ENCODE results near the gene MADCAM1. TPM values are rescaled to one million over a fixed set of nuclear protein-coding genes. Genes with fewer than 3 reads are reported as not detected.

The MADCAM1 gene
- total RNA-seq, 1 donor from 2014 or later = not detected

GRCh38 chr19:517721-518597 lies 21.7 kb downstream of the MADCAM1 start:
- Histone ChIP-seq H4K20me1 (ENCODE audit: low read depth) (no peaks in the 10 kb centered on the region), H3K36me3 (no peaks in the 10 kb centered on the region), H3K9ac (no peak overlapping the region), H3F3A (ENCODE audit: low read depth) (peaks cover 24% of the 10 kb centered on the region), H3K4me3 (no peak overlapping the region), H3K27me3 (peaks cover 11% of the 10 kb centered on the region), H2AFZ (replicated peaks) (no peak overlapping the region), H3K27ac (no peak overlapping the region), H3K9me3 (ENCODE audit: low read depth) (no peaks in the 10 kb centered on the region), H3K79me2 (ENCODE audit: low read depth) (no peaks in the 10 kb centered on the region), H3K4me1 (peaks cover 3% of the 10 kb centered on the region), H3K4me2 (no peak overlapping the region)
- Mint-ChIP-seq H3K4me1 (peaks cover 25% of the 10 kb centered on the region), H3K36me3 (peaks cover 12% of the 10 kb centered on the region), H3K27ac (no peak overlapping the region), H3K4me3 (peak overlapping the region; percentile 21), H3K27me3 (ENCODE audit: insufficient read depth, low read depth) (peaks cover 12% of the 10 kb centered on the region), H3K9me3 (no peaks in the 10 kb centered on the region)
- peak; percentile 68 for DNase-seq (ENCODE audit: low spot score)
- TF ChIP-seq EZH2 (IDR thresholded peaks at IDR 0.05) (no peak), EZH2phosphoT487 (IDR thresholded peaks at IDR 0.05) (no peak), CTCF (IDR thresholded peaks at IDR 0.05) (no peak)

GRCh38 chr19:518598-519231 lies 22.4 kb downstream of the MADCAM1 start:
- H3K9ac ChIP-seq = no peak overlapping the region
- no peak overlapping the region for H3K27ac ChIP-seq
- peaks cover 17% of the 10 kb centered on the region for H3F3A ChIP-seq (ENCODE audit: low read depth)
- no peaks in the 10 kb centered on the region for H3K79me2 ChIP-seq (ENCODE audit: low read depth)
- H3K27me3 ChIP-seq = peaks cover 11% of the 10 kb centered on the region
- H3K4me3 Mint-ChIP-seq = peak overlapping the region; percentile 21
- H2AFZ ChIP-seq (replicated peaks) = no peak overlapping the region
- H3K4me1 ChIP-seq = no peaks in the 10 kb centered on the region
- H3K27ac Mint-ChIP-seq = no peak overlapping the region
- H3K36me3 ChIP-seq = no peaks in the 10 kb centered on the region
- no peak overlapping the region for H3K4me3 ChIP-seq
- no peaks in the 10 kb centered on the region for H4K20me1 ChIP-seq (ENCODE audit: low read depth)
- H3K4me2 ChIP-seq = peak overlapping the region; percentile 35
- peaks cover 12% of the 10 kb centered on the region for H3K27me3 Mint-ChIP-seq (ENCODE audit: insufficient read depth, low read depth)
- DNase-seq (ENCODE audit: low spot score) = peak; percentile 76
- TF ChIP-seq EZH2 (IDR thresholded peaks at IDR 0.05) = no peak
- TF ChIP-seq EZH2phosphoT487 (IDR thresholded peaks at IDR 0.05) = no peak
- peak; percentile 29 for TF ChIP-seq CTCF (IDR thresholded peaks at IDR 0.05)
- H3K4me1 Mint-ChIP-seq = peaks cover 25% of the 10 kb centered on the region
- H3K9me3 Mint-ChIP-seq = no peaks in the 10 kb centered on the region
- H3K36me3 Mint-ChIP-seq = peaks cover 12% of the 10 kb centered on the region
- no peaks in the 10 kb centered on the region for H3K9me3 ChIP-seq (ENCODE audit: low read depth)

GRCh38 chr19:519449-519865 lies 23.2 kb downstream of the MADCAM1 start:
- H3K27me3 ChIP-seq = peaks cover 11% of the 10 kb centered on the region
- H3K9me3 ChIP-seq (ENCODE audit: low read depth) = no peaks in the 10 kb centered on the region
- no peaks in the 10 kb centered on the region for H3K79me2 ChIP-seq (ENCODE audit: low read depth)
- Mint-ChIP-seq H3K27me3 (ENCODE audit: insufficient read depth, low read depth) (peaks cover 7% of the 10 kb centered on the region), H3K9me3 (no peaks in the 10 kb centered on the region), H3K27ac (no peak overlapping the region), H3K4me1 (peaks cover 18% of the 10 kb centered on the region), H3K36me3 (peaks cover 6% of the 10 kb centered on the region), H3K4me3 (no peak overlapping the region)
- no peak overlapping the region for H3K4me2 ChIP-seq
- H3K4me3 ChIP-seq = no peak overlapping the region
- H4K20me1 ChIP-seq (ENCODE audit: low read depth) = no peaks in the 10 kb centered on the region
- TF ChIP-seq EZH2 (IDR thresholded peaks at IDR 0.05) (no peak), EZH2phosphoT487 (IDR thresholded peaks at IDR 0.05) (no peak), CTCF (IDR thresholded peaks at IDR 0.05) (no peak)
- H3K36me3 ChIP-seq = no peaks in the 10 kb centered on the region
- H3F3A ChIP-seq (ENCODE audit: low read depth) = peaks cover 11% of the 10 kb centered on the region
- DNase-seq (ENCODE audit: low spot score) = no peak
- no peak overlapping the region for H2AFZ ChIP-seq (replicated peaks)
- no peaks in the 10 kb centered on the region for H3K4me1 ChIP-seq
- no peak overlapping the region for H3K27ac ChIP-seq
- H3K9ac ChIP-seq = no peak overlapping the region

Measured in neural progenitor cell (in vitro differentiated cells).